ENCODE measurements around the gene SYT9. TPM values are rescaled to one million over a fixed set of nuclear protein-coding genes. Genes with fewer than 3 reads are reported as not detected.

The SYT9 gene
- total and polyA plus RNA-seq, 10 of the 15 experiments (the other 5 are each of a cell fraction or from before 2014, with no cell fraction given): 0.03 TPM; not detected in 9

DNA sequence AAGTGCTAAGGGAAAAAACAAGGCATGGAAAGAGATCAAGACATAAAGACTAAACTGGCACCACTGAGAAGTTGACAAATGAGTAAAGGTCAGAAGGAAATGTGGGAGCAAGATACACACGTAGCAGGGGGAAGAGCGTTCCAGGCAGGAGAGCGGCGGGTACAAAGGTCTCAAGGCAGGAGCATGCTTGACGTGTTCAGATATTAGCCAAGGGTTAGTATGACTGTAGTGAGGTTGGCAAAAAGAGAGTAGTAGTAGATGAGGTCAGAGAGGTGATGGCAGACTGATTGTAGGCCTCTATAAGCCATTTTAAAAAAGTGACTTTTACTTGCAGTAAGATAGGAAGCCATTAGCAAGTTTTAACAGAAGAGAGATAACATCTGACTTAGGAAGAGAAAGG, 9.9 kb downstream of the SYT9 start:
- H2AFZ ChIP-seq (ENCODE audit: control insufficient read depth, low read depth, low read length): no peak overlapping the region
- H3K4me1 ChIP-seq (ENCODE audit: control insufficient read depth, insufficient read depth, low read length): no peaks in the 10 kb centered on the region
- no peak overlapping the region for H3K9ac ChIP-seq (ENCODE audit: control insufficient read depth, insufficient read depth, low read length)
- no peaks in the 10 kb centered on the region for H3K27me3 ChIP-seq (replicated peaks in 1 of 2; ENCODE audit: control insufficient read depth in 2 of 2, insufficient read depth in 2 of 2, low read length in 1 of 2)
- DNase-seq (ENCODE audit: low read depth, low spot score): no peak
- no peaks in the 10 kb centered on the region for H4K20me1 ChIP-seq (ENCODE audit: control insufficient read depth, insufficient read depth)
- ATAC-seq: no peak
- no TSS peak for BruUV-seq (replicated peaks)
- intact Hi-C loops (cut with micrococcal nuclease; ENCODE audit: unreplicated experiment) (no loop called here), in situ Hi-C loops (cut with MboI) (no loop called here)
- CTCF ChIA-PET: no interaction called here
- no peak overlapping the region for H3K27ac ChIP-seq (ENCODE audit: control insufficient read depth, insufficient read depth)
- RAD21 ChIA-PET (ENCODE audit: unreplicated experiment): no interaction called here
- POLR2A ChIA-PET: no interaction called here
- no peak for TF ChIP-seq TBL1XR1 (IDR thresholded peaks at IDR 0.05; ENCODE audit: low read depth, low read length)
- no peak overlapping the region for H3K4me2 ChIP-seq (ENCODE audit: control insufficient read depth, insufficient read depth)
- WGBS (ENCODE audit: insufficient coverage, insufficient replicate concordance, low lambda C conversion rate, missing lambda C conversion rate): 45% methylated on average over 5 of the region's 5 CpGs
- no peaks in the 10 kb centered on the region for H3K9me3 ChIP-seq (replicated peaks; ENCODE audit: control insufficient read depth, insufficient read depth, low read length)
- no peak for FAIRE-seq
- H3K36me3 ChIP-seq (ENCODE audit: control insufficient read depth in 2 of 2, insufficient read depth in 2 of 2, low read length in 1 of 2): no peaks in the 10 kb centered on the region
- SMC1A ChIA-PET (ENCODE audit: uncharacterized antibody, unreplicated experiment): no interaction called here
- H3K79me2 ChIP-seq (ENCODE audit: control insufficient read depth, insufficient read depth, low read length): no peaks in the 10 kb centered on the region
- no peak overlapping the region for H3K4me3 ChIP-seq

DNA sequence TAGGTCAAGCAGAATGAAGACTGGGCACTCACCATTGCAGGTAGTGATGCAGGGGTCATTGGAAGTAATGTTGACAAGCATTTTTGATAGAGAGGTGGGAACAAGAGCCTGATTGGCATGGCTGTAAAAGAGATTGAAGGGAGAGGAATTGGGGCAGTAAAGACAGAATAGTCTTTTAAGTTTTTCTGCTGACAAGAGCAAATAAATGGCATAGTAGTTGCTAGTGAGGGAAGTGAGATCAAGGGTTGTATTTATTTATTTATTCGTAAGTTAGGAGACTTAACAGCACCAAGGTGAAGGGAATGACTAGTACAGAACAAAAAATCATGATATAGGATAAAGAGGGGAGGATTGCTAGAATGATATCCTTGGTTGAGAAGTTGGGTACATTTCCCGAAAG, 11.0 kb downstream of the SYT9 start:
- no peaks in the 10 kb centered on the region for H3K36me3 ChIP-seq (ENCODE audit: control insufficient read depth in 2 of 2, insufficient read depth in 2 of 2, low read length in 1 of 2)
- POLR2A ChIA-PET: no interaction called here
- H3K9me3 ChIP-seq (replicated peaks; ENCODE audit: control insufficient read depth, insufficient read depth, low read length): no peaks in the 10 kb centered on the region
- no peak overlapping the region for H3K9ac ChIP-seq (ENCODE audit: control insufficient read depth, insufficient read depth, low read length)
- in situ Hi-C loops (cut with MboI) (no loop called here), intact Hi-C loops (cut with micrococcal nuclease; ENCODE audit: unreplicated experiment) (no loop called here)
- WGBS (ENCODE audit: insufficient coverage, insufficient replicate concordance, low lambda C conversion rate, missing lambda C conversion rate): 0% methylated on average over 2 of the region's 2 CpGs
- no peak overlapping the region for H3K27ac ChIP-seq (ENCODE audit: control insufficient read depth, insufficient read depth)
- no peaks in the 10 kb centered on the region for H3K4me1 ChIP-seq (ENCODE audit: control insufficient read depth, insufficient read depth, low read length)
- DNase-seq (ENCODE audit: low read depth, low spot score): no peak
- BruUV-seq (replicated peaks): no TSS peak
- no peak for TF ChIP-seq SREBF1 (IDR thresholded peaks at IDR 0.05; ENCODE audit: low read length)
- no peak for TF ChIP-seq MLLT1 (IDR thresholded peaks at IDR 0.05)
- no peak for TF ChIP-seq CHD1 (IDR thresholded peaks at IDR 0.05; ENCODE audit: low read depth, low read length)
- SMC1A ChIA-PET (ENCODE audit: uncharacterized antibody, unreplicated experiment): no interaction called here
- RAD21 ChIA-PET (ENCODE audit: unreplicated experiment): no interaction called here
- FAIRE-seq: no peak
- no peak overlapping the region for H2AFZ ChIP-seq (ENCODE audit: control insufficient read depth, low read depth, low read length)
- no peaks in the 10 kb centered on the region for H4K20me1 ChIP-seq (ENCODE audit: control insufficient read depth, insufficient read depth)
- no peaks in the 10 kb centered on the region for H3K79me2 ChIP-seq (ENCODE audit: control insufficient read depth, insufficient read depth, low read length)
- CTCF ChIA-PET: no interaction called here
- H3K4me2 ChIP-seq (ENCODE audit: control insufficient read depth, insufficient read depth): no peak overlapping the region
- no peak for ATAC-seq
- H3K4me3 ChIP-seq: no peak overlapping the region
- no peaks in the 10 kb centered on the region for H3K27me3 ChIP-seq (replicated peaks in 1 of 2; ENCODE audit: control insufficient read depth in 2 of 2, insufficient read depth in 2 of 2, low read length in 1 of 2)

Measured in GM12878 (cell line).